ENCODE results near the gene ASB1. TPM values are rescaled to one million over a fixed set of nuclear protein-coding genes. Genes with fewer than 3 reads are reported as not detected.

Gene ASB1
- total and polyA plus RNA-seq, 2 donors (not counting 1 experiment from before 2014, with no cell fraction given), result 31.9 to 50.7 TPM

- ChIA-PET CTCF (no interaction called here), POLR2A (no interaction called here)
- Histone ChIP-seq H3K4me3 (ENCODE audit: control extremely low read depth in 1 of 5, extremely low read depth in 1 of 5, insufficient read depth in 1 of 5, low read depth in 2 of 5, low read length in 4 of 5) (no peak overlapping the region), H3K9me3 (ENCODE audit: control extremely low read depth in 1 of 3, control insufficient read depth in 2 of 3, insufficient read depth in 1 of 3, low read length in 2 of 3) (no peaks in the 10 kb centered on the region), H3K27me3 (replicated peaks in 1 of 4; ENCODE audit: control extremely low read depth in 1 of 4, control insufficient read depth in 3 of 4, insufficient read depth in 4 of 4, low read length in 3 of 4) (no peaks in the 10 kb centered on the region), H3K4me1 (ENCODE audit: control insufficient read depth in 2 of 2, insufficient read depth in 2 of 2, low read length in 2 of 2) (peaks cover 18 to 23% of the 10 kb centered on the region in 2 donors), H2AFZ (ENCODE audit: insufficient read depth, low read depth, low read length, poor library complexity, severe bottlenecking) (no peak overlapping the region), H3K9ac (ENCODE audit: low read length) (no peak overlapping the region), H3K4me2 (replicated peaks; ENCODE audit: low read depth, low read length, poor library complexity, severe bottlenecking) (no peak overlapping the region), H3K79me2 (ENCODE audit: control insufficient read depth, insufficient read depth, low read length) (peaks cover 95% of the 10 kb centered on the region), H4K20me1 (ENCODE audit: control insufficient read depth, insufficient read depth, low read length, poor library complexity, severe bottlenecking) (peaks cover 65% of the 10 kb centered on the region), H3K27ac (ENCODE audit: low read length in 2 of 2) (no peak overlapping the region), H3K36me3 (replicated peaks in 1 of 2; ENCODE audit: control extremely low read depth in 1 of 2, control insufficient read depth in 1 of 2, extremely low read depth in 1 of 2, insufficient read depth in 2 of 2, low read length in 1 of 2) (peaks cover 0 to 31% of the 10 kb centered on the region in 2 experiments)
- WGBS (ENCODE audit: insufficient coverage), result 100% methylated on average over 3 of the region's 6 CpGs
- Mint-ChIP-seq H3K27me3 (no peaks in the 10 kb centered on the region), H3K27ac (no peak overlapping the region), H3K4me1 (peaks cover 47% of the 10 kb centered on the region), H3K9me3 (ENCODE audit: insufficient read depth) (no peaks in the 10 kb centered on the region), H3K4me3 (no peak overlapping the region)
- intact Hi-C loops (cut with micrococcal nuclease), result no loop called here
- ATAC-seq (ENCODE audit: low read depth) (no peak), DNase-seq (no peak)
- no peak for TF ChIP-seq EZH2 (IDR thresholded peaks at IDR 0.05; ENCODE audit: borderline replicate concordance, insufficient read depth, low read depth, low read length, poor library complexity, severe bottlenecking)
- TF ChIP-seq, protein P1, sequence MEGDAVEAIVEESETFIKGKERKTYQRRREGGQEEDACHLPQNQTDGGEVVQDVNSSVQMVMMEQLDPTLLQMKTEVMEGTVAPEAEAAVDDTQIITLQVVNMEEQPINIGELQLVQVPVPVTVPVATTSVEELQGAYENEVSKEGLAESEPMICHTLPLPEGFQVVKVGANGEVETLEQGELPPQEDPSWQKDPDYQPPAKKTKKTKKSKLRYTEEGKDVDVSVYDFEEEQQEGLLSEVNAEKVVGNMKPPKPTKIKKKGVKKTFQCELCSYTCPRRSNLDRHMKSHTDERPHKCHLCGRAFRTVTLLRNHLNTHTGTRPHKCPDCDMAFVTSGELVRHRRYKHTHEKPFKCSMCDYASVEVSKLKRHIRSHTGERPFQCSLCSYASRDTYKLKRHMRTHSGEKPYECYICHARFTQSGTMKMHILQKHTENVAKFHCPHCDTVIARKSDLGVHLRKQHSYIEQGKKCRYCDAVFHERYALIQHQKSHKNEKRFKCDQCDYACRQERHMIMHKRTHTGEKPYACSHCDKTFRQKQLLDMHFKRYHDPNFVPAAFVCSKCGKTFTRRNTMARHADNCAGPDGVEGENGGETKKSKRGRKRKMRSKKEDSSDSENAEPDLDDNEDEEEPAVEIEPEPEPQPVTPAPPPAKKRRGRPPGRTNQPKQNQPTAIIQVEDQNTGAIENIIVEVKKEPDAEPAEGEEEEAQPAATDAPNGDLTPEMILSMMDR (IDR thresholded peaks at IDR 0.05), result no peak
Measured at GRCh38 chr2:238430781-238431180, 4.1 kb downstream of the ASB1 start.

- Mint-ChIP-seq H3K4me3 (no peak overlapping the region), H3K9me3 (ENCODE audit: insufficient read depth) (no peaks in the 10 kb centered on the region), H3K27ac (no peak overlapping the region), H3K4me1 (peaks cover 43% of the 10 kb centered on the region), H3K27me3 (no peaks in the 10 kb centered on the region)
- POLR2A ChIA-PET, result no interaction called here
- Histone ChIP-seq H3K4me2 (replicated peaks; ENCODE audit: low read depth, low read length, poor library complexity, severe bottlenecking) (no peak overlapping the region), H3K9me3 (ENCODE audit: control extremely low read depth in 1 of 3, control insufficient read depth in 2 of 3, insufficient read depth in 1 of 3, low read length in 2 of 3) (no peaks in the 10 kb centered on the region), H2AFZ (ENCODE audit: insufficient read depth, low read depth, low read length, poor library complexity, severe bottlenecking) (no peak overlapping the region), H3K4me3 (ENCODE audit: control extremely low read depth in 1 of 5, extremely low read depth in 1 of 5, insufficient read depth in 1 of 5, low read depth in 2 of 5, low read length in 4 of 5) (no peak overlapping the region), H4K20me1 (ENCODE audit: control insufficient read depth, insufficient read depth, low read length, poor library complexity, severe bottlenecking) (peaks cover 67% of the 10 kb centered on the region), H3K27ac (ENCODE audit: low read length in 2 of 2) (no peak overlapping the region), H3K79me2 (ENCODE audit: control insufficient read depth, insufficient read depth, low read length) (peaks cover 94% of the 10 kb centered on the region), H3K9ac (ENCODE audit: low read length) (no peak overlapping the region), H3K36me3 (replicated peaks in 1 of 2; ENCODE audit: control extremely low read depth in 1 of 2, control insufficient read depth in 1 of 2, extremely low read depth in 1 of 2, insufficient read depth in 2 of 2, low read length in 1 of 2) (peaks cover 0 to 35% of the 10 kb centered on the region in 2 experiments), H3K4me1 (ENCODE audit: control insufficient read depth in 2 of 2, insufficient read depth in 2 of 2, low read length in 2 of 2) (peaks cover 12 to 17% of the 10 kb centered on the region in 2 donors), H3K27me3 (replicated peaks in 1 of 4; ENCODE audit: control extremely low read depth in 1 of 4, control insufficient read depth in 3 of 4, insufficient read depth in 4 of 4, low read length in 3 of 4) (no peaks in the 10 kb centered on the region)
- no peak for ATAC-seq (ENCODE audit: low read depth)
- intact Hi-C loops (cut with micrococcal nuclease), result no loop called here
- DNase-seq, result no peak
- CTCF ChIA-PET, result no interaction called here
- WGBS (ENCODE audit: insufficient coverage), result no CpG with 5 or more reads among the region's 1 CpG
- TF ChIP-seq EZH2 (IDR thresholded peaks at IDR 0.05; ENCODE audit: borderline replicate concordance, insufficient read depth, low read depth, low read length, poor library complexity, severe bottlenecking), result no peak
- TF ChIP-seq, protein P1 (IDR thresholded peaks at IDR 0.05), result no peak
Measured at GRCh38 chr2:238431456-238431855, 4.7 kb downstream of the ASB1 start.

Data from B cell (primary cell).